HG03175 (cell line): ENCODE data around the gene TBCE.

Source experiments
- ATAC-seq: cut with Tn5 transposase; IDR thresholded peaks from one replicate; pipeline ENCODE4 v1.9.1; 2021; ENCODE audit warnings: mild to moderate bottlenecking, moderate library complexity; ENCODE audit not compliant: unreplicated experiment

TBCE gene, protein sequence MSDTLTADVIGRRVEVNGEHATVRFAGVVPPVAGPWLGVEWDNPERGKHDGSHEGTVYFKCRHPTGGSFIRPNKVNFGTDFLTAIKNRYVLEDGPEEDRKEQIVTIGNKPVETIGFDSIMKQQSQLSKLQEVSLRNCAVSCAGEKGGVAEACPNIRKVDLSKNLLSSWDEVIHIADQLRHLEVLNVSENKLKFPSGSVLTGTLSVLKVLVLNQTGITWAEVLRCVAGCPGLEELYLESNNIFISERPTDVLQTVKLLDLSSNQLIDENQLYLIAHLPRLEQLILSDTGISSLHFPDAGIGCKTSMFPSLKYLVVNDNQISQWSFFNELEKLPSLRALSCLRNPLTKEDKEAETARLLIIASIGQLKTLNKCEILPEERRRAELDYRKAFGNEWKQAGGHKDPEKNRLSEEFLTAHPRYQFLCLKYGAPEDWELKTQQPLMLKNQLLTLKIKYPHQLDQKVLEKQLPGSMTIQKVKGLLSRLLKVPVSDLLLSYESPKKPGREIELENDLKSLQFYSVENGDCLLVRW

DNA sequence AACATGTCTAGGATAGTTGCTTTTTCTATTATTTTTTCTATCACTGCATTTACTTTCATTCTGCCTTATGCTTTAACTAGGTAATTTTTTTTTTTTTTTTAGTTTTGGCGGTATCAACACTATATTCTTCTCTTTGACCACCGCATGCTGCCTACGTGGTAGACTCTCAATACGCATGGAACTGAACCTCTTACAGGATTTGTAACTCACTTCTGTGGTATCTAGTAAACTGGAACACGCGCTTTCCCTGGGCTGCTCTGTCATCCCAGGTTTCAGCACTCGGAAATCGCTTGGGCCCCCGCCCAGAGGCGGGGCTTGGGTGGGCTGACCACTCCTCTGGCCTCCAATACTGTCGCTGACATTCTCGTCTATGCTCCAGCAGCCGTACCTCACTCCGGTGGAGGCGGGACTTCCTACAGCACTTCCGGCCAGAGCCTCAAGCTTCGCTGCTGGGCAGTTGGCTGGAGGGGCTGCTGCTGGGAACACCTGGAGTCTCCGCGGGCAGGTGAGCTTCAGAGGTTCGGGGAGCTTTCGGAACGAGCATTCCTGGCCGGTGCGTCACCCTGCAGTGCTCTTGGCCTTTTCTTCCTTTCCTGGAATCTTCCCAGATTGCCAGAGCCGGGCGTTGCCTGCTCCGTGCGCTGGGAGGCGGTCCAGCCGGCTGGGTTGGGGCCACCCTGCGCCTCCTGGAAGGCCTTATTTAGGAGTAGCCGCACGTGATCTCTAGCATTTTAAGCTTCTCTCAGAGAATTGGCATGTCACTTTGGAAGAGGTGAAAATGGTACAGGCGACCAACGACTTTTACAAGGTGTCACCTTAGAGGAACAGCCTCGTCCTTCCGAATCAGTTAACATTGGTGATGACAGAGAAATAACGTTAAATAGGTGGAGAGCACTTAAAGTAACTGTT lies at the start of gene TBCE:
TBCE (plus strand) TSS at position 428 of the 909 bp plus-strand sequence. CDS start 12,623 bp downstream, outside the sequence.
- ATAC-seq = peak; percentile 100

DNA sequence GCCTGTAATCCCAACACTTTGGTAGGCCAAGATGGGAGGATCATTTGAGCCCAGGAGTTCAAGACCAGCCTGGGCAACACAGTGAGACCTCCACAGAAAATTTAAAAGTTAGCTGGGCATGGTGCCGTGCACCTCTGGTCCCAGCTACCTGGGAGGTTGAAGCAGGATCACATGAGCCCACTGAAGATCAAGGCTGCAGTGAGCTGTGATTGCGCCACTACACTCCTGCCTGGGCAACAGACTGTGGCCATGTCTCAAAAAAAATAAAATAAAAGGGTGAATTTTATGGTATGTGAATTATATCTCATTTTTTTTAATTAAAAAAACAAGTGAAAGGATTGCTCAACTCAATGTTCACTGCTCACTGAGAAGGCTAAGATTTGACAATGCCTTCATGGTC lies 48.0 kb upstream of the TBCE start:
- ATAC-seq = no peak

DNA sequence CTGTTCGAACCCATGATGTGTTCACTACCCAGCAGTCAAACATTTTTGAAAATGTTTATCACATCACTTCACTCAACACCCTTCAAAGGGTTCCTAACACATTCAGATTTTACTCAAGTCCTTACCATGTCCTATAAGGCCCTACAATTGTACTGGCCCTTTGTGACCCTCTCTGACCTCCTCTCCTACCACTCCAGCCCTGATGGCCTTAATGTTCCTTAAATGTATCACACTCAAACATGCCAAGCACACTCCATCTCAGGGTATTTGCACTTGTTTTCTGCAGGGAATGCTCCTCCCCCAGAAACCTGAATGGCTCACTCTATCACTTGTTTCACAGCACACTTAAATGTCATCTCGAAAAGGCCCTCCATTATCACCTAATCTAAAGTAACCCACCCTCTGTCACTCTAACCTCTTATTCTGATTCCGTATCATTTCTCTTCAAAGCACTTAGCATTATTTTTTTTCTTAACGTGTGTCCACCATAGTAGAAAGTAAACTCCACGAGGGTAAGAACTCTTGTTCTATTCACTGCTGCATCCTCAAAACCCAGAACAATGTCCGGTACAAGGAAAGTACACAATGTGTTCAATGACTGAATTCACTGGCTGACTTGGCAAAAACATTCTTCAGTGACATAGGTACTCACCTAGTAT lies 46.6 kb upstream of the TBCE start:
- ATAC-seq = no peak

DNA sequence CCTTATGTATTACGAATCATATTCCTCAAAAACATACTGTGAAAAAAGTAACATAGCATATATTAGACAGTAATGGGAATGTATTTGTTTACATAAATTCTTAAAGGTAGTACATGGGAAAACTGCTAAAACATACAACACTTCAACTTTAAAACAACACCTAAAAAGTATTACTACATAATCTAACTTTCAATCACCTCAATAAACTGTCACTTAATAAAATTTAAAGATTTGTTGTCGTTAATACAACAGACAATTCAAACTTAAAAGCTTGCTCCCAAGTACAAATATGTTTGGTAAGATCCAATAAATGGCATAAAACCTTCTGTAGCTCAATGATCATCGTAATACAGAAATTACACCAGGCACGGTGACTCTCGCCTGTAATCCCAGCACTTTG lies 42.9 kb upstream of the TBCE start:
- no peak for ATAC-seq

DNA sequence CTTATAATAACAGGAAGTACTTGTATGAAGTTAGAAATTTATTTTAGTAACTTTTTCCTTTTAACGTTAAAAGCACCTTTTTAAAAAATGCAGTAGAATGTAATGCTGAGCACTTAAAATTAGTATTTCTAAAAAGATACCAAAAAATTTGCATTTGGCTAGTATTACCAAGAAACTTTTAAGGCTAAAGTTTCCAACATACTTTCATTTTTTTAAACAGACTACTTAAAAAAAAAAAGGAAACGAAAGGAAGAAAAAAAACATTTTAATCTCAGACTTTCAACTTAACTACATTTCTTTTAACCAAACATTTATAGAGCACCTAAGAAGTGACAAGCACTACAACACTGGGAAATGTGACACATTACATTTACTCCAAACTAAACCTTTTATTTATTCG lies 42.1 kb upstream of the TBCE start:
- ATAC-seq = no peak

DNA sequence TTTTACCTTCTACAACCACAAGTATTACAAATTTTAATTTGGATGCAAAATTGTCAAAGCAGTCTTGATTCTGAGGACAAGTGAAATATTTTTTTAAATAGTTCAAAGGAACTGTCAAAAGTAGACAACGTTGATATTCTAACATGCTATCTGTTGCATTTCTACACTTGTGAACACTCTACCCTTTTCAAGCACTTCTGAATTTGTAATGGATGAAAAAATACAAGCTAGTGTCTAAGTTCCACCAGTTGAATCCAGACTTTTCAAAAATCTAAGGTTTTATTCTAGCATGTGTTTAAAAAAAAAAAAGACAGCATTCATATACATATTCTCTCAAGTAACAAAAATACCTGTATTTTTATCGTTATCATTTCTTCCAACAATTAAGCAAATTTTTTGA lies 41.4 kb upstream of the TBCE start:
- ATAC-seq = no peak

DNA sequence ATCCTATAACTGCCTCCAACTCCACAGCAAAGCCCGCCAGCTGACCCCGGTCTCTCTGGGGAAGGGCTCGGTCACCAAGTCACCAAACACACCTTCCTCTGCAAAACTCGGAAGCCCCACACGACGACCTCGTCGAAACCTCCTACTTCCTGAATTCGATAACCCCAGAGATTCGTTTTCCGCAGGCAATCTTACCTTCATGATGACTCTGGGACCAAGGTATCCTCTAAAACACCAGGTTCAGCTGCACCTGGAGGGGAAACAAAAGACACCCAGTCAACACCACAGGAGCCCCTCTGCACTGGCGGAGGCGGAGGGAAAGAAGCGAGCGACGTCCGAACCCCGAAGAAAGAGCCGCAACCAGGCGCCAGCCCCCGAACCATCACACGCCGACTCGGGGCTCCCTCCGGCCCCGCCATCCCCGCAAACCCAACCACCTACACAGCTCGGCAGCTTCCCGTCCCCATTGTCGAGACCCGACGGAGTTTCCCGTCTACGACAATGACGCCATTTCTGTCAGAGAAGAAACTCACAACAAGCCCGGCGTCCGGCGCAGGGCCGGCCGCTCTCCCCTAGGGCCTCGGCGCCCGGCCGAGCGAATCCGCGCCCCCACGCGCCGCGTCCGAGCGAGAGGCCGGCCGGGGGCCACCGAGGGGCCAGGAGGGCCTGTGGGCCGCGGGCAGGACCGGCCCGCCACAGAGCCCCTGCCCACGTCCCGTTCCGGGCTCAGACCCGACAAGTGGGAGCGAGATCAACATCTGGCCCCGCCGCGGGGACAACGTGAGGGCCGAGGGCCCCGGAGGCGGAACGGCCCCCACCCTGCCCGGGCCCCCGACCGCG lies 40.3 kb upstream of the TBCE start:
- peak; percentile 32 for ATAC-seq

DNA sequence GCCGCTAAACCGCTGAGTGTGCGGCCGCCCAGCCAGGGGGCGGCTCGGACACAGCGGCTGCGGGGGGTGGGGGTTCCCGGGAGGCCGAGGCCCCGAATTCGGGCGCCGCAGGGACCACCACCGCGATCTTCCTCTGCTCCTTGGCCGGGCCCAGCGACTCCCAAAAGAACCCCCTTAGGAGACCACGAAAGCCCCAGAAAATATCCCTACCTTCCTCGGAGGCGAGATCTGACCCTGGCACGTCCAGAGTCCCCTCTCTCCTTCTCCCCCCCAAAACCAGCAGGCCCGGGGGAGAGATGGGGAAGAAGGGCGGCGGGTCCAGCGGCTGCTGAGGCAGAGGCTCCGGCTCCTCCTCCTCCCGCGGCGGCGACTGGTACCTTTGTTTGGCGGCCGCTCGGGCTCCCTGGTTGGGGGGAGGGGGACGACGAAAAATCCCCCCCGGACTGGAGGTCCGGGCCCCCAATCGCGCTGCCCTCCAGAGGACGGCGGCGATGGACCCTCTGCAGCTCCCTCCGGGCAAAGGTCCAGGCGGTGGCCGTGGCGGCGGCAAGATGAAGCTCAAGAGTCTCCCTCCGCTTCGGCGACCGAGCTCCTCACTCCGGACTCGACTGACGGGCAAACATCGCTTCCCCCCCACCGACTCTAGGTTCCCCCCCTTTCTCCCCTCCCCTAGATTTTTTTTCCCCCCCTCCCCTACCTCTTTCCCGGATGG lies 39.5 kb upstream of the TBCE start, which contains the start of gene ARID4B:
ARID4B (minus strand) TSS at position 621 of the 712 bp plus-strand sequence. CDS start 1,260 bp downstream, outside the sequence.
- peak; percentile 6 for ATAC-seq

DNA sequence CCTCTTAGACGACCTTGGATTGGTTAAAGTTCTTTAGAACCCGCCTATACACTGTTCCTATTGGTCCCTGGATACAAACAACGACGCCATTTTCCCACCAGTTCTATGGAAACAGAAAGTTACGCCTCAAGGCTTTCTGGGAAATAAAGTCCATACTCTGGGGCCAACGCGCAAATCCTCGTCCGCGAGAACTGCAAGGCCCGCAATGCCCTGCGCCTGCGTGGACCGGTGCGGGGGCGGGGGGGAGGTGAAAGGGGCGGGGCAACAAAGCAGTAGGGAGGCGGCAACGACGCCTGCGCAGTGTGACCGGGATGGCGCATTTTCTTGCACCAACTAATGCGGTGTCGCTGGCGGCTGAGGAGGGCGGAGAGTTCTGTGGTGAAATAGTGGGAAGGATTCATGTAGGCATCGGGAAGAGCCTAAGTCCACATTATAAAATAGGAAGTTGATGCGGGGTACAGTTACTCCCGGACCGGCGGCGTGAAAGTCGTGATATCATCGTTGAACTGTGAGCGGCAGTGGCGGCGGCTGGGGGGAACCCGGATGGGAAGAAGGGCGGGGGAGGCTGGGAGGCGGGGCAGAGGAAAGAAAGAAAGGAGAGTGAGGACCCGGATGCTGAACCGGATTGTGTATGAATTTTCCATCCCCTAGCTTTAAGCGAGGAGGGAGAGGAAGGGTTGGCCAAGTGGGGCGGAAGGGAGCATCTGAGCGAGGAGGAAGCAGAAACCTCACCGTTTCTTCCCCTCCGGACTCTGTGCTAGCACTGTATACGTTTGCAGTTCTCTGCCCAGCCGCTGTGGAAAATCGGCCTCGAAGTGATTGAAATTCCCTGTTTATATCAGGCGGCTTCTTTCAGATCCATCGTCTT lies 38.7 kb upstream of the TBCE start, which contains the start of gene GGPS1:
GGPS1 (plus strand) TSS at position 300 of the 868 bp plus-strand sequence. CDS start 6,695 bp downstream, outside the sequence.
- ATAC-seq = peak; percentile 63

DNA sequence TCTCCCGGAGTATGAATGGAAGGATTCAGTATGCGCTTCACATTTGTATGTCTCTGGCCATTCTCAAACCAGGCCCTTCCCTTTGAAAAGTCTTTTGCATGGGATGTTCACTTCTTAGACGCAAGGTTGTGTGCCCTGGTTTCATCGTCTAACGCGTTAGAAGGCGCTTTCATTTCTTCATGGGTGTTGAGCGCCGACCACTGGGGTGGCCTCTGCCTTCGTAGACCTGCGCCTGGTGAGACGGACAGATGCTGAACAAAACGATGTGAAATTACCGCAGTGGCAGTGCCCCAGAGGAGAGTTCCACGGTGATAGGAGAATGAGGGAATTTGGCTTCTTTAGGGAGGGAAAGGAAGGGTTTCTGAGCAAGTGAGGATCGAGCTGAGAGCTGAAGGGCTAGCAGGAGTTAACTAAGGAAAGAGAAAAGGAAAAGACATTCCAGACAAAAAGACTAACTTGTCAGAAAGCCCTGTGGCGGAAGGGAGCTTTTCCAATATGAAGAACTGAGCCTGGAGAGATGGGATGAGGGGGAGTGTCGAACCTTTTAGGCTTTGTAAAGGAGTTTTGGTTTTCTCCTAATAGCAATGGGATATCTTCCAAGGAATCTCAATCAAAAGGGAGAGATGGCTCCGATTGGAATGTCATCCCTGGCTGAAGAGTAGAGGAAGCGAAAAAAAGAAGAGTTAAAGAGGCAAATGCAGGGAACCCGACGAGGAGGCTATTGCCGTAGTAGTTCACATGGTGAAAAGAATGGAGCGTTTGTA lies 37.9 kb upstream of the TBCE start:
- ATAC-seq = peak; percentile 34

DNA sequence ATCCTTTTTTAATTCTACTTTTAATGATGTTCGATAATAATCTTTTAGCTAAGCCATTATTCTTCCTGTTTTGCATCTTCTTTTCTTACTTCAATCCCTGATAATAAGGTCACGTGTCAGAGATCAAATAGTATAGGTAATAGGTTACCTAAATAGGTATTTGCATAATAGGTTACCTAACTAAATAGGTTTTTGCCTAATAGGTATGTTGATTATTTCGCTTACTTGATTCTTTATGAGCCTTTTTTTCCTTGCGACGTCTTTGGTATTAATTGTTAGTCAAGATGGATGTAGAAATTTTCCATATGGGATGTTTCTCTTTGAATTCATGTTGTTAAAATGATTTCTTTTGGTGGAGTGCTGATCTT lies 36.3 kb upstream of the TBCE start:
- no peak for ATAC-seq

DNA sequence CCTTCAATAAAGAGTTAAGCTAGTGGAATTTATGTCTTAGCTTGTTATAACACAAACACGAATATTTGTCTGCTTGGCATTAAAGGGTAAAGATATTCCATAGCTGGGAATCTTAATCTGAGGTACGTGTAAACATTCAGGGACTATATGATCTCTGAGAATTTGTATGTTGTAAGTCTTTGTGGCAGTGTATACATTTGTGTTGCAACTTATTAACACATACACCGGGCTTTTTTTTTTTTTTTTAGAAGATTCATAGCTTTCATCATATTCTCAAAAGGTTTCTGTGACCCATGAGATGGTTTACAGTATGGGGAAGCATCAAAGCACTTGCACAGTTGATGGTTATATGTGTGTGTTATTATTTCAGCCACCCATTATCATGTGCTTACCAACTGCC lies 35.8 kb upstream of the TBCE start:
- no peak for ATAC-seq

DNA sequence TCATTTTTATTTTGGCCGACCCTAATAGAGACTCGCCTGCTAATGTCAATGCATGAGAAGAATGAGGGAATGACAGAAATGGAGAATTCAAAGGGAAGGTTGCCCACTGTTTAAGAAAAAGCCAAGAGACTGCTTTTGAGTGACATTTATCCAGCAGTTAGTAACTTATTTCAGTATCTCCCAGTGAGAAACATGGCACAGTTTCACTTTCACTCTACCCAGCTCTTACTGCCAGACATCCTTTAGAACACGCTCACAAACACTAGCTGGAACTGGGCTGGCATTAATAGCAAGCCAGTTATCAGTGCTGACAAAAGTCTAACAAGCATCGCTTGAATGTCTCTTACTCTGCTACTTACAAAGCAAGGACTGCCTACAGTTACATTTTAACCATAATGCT lies 30.3 kb upstream of the TBCE start:
- ATAC-seq = no peak

DNA sequence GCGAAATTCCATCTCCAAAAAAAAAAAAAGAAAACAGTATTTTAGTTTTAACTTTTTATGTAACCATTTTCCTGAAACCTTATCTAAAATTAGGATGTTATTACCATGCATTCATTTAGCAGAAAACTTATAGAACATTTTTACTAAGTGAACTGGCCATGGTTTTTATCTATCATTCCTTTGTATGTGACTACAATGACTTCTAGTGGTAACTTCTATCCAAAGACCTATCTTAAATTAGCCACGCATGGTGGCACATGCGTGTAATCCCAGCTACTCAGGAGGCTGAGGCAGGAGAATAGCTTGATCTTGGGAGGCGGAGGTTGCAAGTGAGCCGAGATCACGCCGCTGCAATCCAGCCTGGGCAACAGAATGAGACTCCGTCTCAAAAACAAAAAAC lies 27.5 kb upstream of the TBCE start:
- no peak for ATAC-seq

DNA sequence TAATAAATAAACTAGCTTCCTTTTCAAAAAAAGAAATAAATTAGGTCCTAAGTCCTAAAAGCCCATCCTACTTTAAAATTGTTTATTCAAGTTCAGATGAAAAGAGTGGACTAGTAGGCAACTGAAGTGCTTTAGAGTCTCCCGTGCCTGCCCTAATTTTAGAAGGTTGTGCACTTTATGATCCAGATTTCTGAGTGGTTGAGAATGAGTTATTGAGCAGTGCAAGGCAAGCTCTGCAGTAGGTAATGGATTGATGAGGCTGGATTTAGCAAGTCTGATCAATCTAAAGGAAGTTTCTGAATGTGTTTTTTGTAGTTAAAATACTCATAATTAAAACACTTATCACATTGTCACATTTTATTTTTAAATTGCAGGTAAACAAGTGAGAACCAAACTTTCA lies 25.9 kb upstream of the TBCE start:
- ATAC-seq = no peak

DNA sequence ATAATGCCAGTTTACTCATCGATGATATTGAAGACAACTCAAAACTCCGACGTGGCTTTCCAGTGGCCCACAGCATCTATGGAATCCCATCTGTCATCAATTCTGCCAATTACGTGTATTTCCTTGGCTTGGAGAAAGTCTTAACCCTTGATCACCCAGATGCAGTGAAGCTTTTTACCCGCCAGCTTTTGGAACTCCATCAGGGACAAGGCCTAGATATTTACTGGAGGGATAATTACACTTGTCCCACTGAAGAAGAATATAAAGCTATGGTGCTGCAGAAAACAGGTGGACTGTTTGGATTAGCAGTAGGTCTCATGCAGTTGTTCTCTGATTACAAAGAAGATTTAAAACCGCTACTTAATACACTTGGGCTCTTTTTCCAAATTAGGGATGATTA lies 25.2 kb upstream of the TBCE start:
- no peak for ATAC-seq

DNA sequence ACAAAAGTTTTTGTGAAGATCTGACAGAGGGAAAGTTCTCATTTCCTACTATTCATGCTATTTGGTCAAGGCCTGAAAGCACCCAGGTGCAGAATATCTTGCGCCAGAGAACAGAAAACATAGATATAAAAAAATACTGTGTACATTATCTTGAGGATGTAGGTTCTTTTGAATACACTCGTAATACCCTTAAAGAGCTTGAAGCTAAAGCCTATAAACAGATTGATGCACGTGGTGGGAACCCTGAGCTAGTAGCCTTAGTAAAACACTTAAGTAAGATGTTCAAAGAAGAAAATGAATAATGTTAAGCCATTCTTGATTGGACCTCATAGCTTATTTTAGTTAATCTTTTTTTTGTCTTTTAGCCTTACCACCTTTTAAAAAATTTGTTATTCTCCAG lies 24.8 kb upstream of the TBCE start:
- no peak for ATAC-seq

DNA sequence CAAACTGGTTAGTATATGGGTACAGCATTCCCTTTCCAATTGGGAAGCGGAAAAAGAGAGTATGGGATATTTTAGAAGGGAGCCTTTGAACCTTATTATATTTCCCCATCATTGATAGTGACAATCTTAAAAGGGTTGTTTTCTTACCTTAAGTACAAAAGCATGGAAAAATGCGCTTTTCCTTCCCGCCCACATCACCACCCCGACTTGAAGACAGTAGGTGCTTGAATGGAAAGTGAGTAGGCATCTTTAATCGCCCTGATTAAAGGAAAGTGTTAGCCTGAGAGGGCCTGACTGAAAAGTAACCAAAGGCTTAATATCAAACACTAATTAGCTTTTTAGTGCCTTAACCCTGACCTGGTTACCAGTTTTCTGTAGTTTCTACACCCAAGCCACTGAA lies 23.5 kb upstream of the TBCE start:
- ATAC-seq = no peak
